ENCODE data around the gene MTUS2.
A peak's percentile ranks its signal among the peaks of the same experiment; 100 is the strongest.

MTUS2 gene

DNA sequence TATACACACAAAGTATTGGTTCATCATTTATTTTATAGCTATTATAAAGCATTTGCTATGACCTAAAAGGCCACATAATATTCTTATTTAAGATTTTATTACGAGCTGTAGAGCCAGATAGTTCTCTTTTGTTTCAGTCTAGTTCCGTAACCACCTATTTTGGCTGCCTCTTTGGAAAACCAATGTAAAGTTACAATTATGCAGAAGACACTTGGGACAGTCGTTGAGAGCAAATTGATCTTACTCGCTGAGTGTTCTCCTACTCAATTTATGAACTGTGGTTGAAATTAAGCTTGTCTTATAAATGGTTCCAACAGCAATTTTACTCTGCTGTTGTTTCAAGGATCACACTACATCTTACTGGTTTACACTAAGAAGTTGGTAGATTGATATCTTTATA lies 653.0 kb downstream of the MTUS2 start:
- H3K4me3 ChIP-seq (ENCODE audit: low read depth, low read length) = no peak overlapping the region
- TF ChIP-seq, protein P1, sequence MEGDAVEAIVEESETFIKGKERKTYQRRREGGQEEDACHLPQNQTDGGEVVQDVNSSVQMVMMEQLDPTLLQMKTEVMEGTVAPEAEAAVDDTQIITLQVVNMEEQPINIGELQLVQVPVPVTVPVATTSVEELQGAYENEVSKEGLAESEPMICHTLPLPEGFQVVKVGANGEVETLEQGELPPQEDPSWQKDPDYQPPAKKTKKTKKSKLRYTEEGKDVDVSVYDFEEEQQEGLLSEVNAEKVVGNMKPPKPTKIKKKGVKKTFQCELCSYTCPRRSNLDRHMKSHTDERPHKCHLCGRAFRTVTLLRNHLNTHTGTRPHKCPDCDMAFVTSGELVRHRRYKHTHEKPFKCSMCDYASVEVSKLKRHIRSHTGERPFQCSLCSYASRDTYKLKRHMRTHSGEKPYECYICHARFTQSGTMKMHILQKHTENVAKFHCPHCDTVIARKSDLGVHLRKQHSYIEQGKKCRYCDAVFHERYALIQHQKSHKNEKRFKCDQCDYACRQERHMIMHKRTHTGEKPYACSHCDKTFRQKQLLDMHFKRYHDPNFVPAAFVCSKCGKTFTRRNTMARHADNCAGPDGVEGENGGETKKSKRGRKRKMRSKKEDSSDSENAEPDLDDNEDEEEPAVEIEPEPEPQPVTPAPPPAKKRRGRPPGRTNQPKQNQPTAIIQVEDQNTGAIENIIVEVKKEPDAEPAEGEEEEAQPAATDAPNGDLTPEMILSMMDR (conservative IDR thresholded peaks at IDR 0.05; ENCODE audit: low read depth, low read length) = no peak
- DNase-seq (ENCODE audit: low read depth) = no peak

DNA sequence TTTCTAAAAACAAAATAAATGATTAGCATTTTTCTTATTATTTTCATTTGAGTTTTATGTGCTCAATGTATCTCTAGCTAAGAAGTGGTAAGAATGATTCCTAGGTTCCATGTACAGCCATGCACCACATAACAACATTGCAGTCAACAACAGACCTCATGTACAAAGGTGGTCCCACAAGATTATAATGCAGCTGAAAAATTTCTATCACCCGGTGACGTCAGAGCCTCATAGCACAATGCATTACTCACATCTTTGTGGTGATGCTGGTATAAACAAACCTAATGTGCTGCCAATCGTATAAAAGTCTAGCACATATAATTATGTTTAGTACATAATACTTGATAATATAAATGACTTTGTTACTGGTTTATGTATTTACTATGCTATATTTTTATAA lies 654.9 kb downstream of the MTUS2 start:
- TF ChIP-seq, protein P1 (conservative IDR thresholded peaks at IDR 0.05; ENCODE audit: low read depth, low read length) = no peak
- no peak overlapping the region for H3K4me3 ChIP-seq (ENCODE audit: low read depth, low read length)
- DNase-seq (ENCODE audit: low read depth) = peak; percentile 95

DNA sequence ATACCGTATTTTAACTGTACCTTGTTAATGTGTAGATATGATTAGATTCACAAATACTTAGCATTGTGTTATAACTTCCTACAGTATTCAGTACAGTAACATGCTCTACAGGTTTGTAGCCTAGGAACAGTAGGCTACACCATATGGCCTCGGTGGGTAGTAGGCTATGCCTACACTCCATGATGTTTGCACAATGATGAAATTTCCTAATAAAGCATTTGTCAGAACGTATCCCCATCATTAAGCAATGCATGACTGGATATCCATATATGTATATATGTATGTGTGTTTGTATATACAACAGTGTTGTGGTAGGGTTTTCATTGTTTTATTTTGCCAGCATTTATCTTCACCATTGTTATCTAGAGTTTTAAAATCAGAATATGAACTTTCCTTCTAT lies 655.9 kb downstream of the MTUS2 start:
- no peak for DNase-seq (ENCODE audit: low read depth)
- no peak overlapping the region for H3K4me3 ChIP-seq (ENCODE audit: low read depth, low read length)
- TF ChIP-seq, protein P1 (conservative IDR thresholded peaks at IDR 0.05; ENCODE audit: low read depth, low read length) = no peak

DNA sequence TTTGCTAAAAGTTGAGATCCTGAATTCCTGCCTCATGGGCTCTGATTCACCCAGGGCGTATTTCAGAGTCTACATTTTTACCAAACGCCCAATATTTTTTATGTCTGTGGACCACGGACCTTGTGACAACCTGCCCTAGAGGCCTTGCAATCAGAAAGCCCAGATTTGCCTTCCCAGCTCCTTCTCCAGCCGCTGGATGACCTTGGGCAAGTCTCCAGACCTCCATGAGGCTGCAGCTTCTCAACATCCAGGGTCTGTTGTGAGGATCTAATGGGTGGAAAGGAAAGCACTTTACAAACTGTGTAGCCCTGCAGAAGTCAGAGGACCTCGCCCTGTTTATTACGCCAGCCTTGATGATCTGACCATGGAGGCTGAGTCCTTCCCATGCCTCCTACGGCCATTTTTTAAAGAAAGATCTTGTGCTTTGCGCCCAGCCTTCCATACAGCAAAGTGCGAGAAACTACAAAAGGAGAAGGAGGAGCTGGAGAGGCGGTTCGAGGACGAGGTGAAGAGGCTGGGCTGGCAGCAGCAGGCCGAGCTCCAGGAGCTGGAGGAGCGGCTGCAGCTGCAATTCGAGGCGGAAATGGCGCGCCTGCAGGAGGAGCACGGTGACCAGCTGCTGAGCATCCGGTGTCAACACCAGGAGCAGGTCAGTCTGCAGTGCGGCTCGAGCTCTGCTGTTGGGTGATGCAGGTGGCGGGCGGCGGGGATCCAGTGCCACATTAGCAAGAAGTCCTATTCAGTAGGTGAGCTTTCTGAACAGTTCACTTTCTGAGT lies 659.8 kb downstream of the MTUS2 start:
- TF ChIP-seq, protein P1 (conservative IDR thresholded peaks at IDR 0.05; ENCODE audit: low read depth, low read length) = no peak
- no peak for DNase-seq (ENCODE audit: low read depth)
- no peak overlapping the region for H3K4me3 ChIP-seq (ENCODE audit: low read depth, low read length)

DNA sequence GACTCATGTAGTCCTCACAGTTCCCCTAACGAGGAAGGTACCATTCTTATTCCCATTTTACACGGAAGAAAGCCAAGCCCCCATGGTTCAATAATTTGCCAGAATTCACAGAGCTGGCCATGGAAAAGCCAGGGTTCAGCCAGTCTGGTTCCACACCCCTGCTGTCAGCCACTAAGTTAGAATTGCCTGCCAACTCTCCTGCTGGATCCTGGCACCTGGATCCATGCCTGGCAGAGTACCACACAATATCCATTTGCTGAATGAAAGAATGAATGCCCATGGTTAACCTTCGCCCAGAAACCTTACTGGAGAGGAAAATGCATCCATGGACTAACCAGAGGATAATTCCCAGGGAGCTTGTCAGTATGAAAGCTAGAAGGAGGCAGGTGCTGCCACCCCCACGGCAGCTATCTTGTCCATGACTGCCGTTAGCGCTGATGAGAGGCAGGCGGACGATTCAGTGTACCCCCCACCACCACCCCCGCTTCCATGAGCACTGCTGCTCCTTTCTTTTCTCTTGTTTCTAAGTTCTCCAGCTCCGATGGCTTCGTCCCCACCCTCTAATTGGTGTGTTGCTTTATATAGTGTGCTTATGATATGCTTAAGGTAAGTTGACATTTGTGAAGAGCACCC lies 660.9 kb downstream of the MTUS2 start:
- TF ChIP-seq, protein P1 (conservative IDR thresholded peaks at IDR 0.05; ENCODE audit: low read depth, low read length) = no peak
- DNase-seq (ENCODE audit: low read depth) = no peak
- no peak overlapping the region for H3K4me3 ChIP-seq (ENCODE audit: low read depth, low read length)

DNA sequence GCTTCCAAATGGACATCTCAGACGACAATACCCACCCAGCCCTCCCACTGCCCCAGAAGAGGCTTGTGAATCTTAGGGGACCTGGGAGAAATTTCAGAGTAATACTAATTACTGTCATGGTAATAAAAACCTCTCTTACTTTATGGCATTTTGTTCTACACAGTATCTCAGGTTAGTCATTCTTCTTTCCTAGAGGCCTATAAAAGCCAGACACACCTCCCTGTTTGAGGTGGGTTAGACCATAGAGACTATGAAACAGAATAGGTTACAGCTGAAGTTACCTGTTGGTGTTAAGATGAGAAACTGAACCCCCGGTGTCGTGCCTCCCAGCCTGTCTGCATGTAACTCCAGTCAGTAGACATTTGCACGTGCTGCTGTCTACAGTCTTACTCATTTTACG lies 661.5 kb downstream of the MTUS2 start:
- DNase-seq (ENCODE audit: low read depth) = no peak
- no peak overlapping the region for H3K4me3 ChIP-seq (ENCODE audit: low read depth, low read length)
- TF ChIP-seq, protein P1 (conservative IDR thresholded peaks at IDR 0.05; ENCODE audit: low read depth, low read length) = no peak

DNA sequence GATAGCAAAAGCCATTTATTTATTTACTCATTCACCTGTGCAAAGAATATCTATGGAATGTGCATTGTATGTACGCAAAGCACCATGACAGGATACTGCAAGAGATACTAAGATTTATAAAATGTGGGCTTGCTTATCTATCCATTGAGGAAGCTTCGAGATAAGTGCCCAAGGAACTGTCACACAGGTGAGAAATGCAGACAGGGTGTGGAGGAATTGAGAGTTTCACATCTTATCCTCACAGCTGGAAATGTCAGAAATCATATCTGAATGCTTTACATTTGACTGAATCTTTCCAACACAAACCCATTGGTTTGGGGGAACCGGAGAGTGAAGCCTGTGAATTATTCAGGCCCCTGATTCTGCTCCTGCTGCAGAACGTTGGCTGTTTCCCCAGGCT lies 662.4 kb downstream of the MTUS2 start:
- TF ChIP-seq, protein P1 (conservative IDR thresholded peaks at IDR 0.05; ENCODE audit: low read depth, low read length) = no peak
- DNase-seq (ENCODE audit: low read depth) = no peak

More for the DNA sequence above, 662.4 kb downstream of the MTUS2 start:
- H3K4me3 ChIP-seq (ENCODE audit: low read depth, low read length) = no peak overlapping the region
